SU-DHL-6 (cell line): ENCODE data around the gene DUSP5.

Experiments
- CTCF ChIP-seq: fragments of 200-600 bp; sonication (generic); IDR thresholded peaks from one replicate; pipeline ENCODE4 v1.5.1; 2017; ENCODE audit warnings: antibody characterized with exemption, mild to moderate bottlenecking, low read length, moderate library complexity; ENCODE audit not compliant: insufficient read depth, poor library complexity, severe bottlenecking
- EZH2phosphoT487 ChIP-seq: fragments of 200-600 bp; sonication (generic), shearing (Covaris generic); conservative IDR thresholded peaks from 2 replicates; pipeline ENCODE4 v1.6.1; 2018; ENCODE audit warnings: mild to moderate bottlenecking, antibody characterized with exemption, low read length, moderate library complexity, mixed read lengths

GRCh38 chr10:110462166-110463095 is 35.3 kb upstream of the DUSP5 start:
- no peak for TF ChIP-seq EZH2phosphoT487
- TF ChIP-seq CTCF: no peak
